Neuronal stem cell (in vitro differentiated cells): ENCODE measurements around the gene SFXN5.

ENCODE experiments used
- DNase-seq: peaks from one replicate; pipeline ENCODE4 v3.0.0-alpha.2; 2013; ENCODE audit warnings: low spot score
- H2AFZ ChIP-seq: one replicate; pipeline ENCODE4 v1.6.1; 2013; ENCODE audit warnings: mild to moderate bottlenecking, low read length, inconsistent platforms
- H2AK5ac ChIP-seq: 2 replicates; pipeline ENCODE4 v1.6.1; 2013; ENCODE audit warnings: low read depth, mild to moderate bottlenecking, inconsistent platforms, low read length, moderate library complexity, mixed read lengths
- H2BK120ac ChIP-seq: 2 replicates; pipeline ENCODE4 v1.6.1; 2013; ENCODE audit warnings: low read depth, mild to moderate bottlenecking, inconsistent platforms, low read length, moderate library complexity, mixed read lengths
- H2BK12ac ChIP-seq: one replicate; pipeline ENCODE4 v1.6.1; 2013; ENCODE audit warnings: low read length, inconsistent platforms
- H2BK15ac ChIP-seq: 2 replicates; pipeline ENCODE4 v1.6.1; 2013; ENCODE audit warnings: mild to moderate bottlenecking, low read length, inconsistent platforms, mixed read lengths
- H2BK5ac ChIP-seq: one replicate; pipeline ENCODE4 v1.6.1; 2013; ENCODE audit warnings: inconsistent platforms, mild to moderate bottlenecking, low read length, moderate library complexity
- H3K14ac ChIP-seq: one replicate; pipeline ENCODE4 v1.6.1; 2013; ENCODE audit warnings: low read length, inconsistent platforms
- H3K18ac ChIP-seq: 2 replicates; pipeline ENCODE4 v1.6.1; 2013; ENCODE audit warnings: low read length, inconsistent platforms
- H3K23ac ChIP-seq: 2 replicates; pipeline ENCODE4 v1.6.1; 2013; ENCODE audit warnings: low read depth, mild to moderate bottlenecking, mixed read lengths, low read length, inconsistent platforms; ENCODE audit not compliant: poor library complexity
- H3K27ac ChIP-seq: replicated peaks from 3 replicates; pipeline ENCODE4 v1.5.1; 2013; ENCODE audit warnings: low read length, inconsistent platforms
- H3K27me3 ChIP-seq, 3 experiments: 2 replicates each; pipeline ENCODE4 v1.6.1; 2013; ENCODE audit warnings: low read length in 3 of 3, mild to moderate bottlenecking in 2 of 3, inconsistent platforms in 1 of 3, low read depth in 1 of 3, mixed read lengths in 1 of 3, moderate library complexity in 1 of 3; ENCODE audit not compliant: control insufficient read depth in 3 of 3, insufficient read depth in 3 of 3
- H3K36me3 ChIP-seq, 2 donors: replicated peaks in 1 of 2; 2 replicates each; pipeline ENCODE4 v1.6.1; 2013; ENCODE audit warnings: low read length in 2 of 2; ENCODE audit not compliant: control insufficient read depth in 2 of 2, insufficient read depth in 2 of 2
- H3K4ac ChIP-seq: 2 replicates; pipeline ENCODE4 v1.6.1; 2013; ENCODE audit warnings: inconsistent platforms, mild to moderate bottlenecking, low read length, moderate library complexity
- H3K4me1 ChIP-seq, 2 donors: 1 replicate in 1 of 2; 2 replicates in 1 of 2; pipeline ENCODE4 v1.6.1; 2013; ENCODE audit warnings: low read length in 2 of 2, low read depth in 1 of 2; ENCODE audit not compliant: control insufficient read depth in 2 of 2, insufficient read depth in 1 of 2
- H3K4me2 ChIP-seq: one replicate; pipeline ENCODE4 v1.6.1; 2013; ENCODE audit warnings: mild to moderate bottlenecking, low read length, inconsistent platforms; ENCODE audit not compliant: insufficient read depth, poor library complexity, severe bottlenecking
- H3K4me3 ChIP-seq, 2 donors: 2 replicates each; pipeline ENCODE4 v1.5.1; 2013; ENCODE audit warnings: low read length in 2 of 2, mild to moderate bottlenecking in 2 of 2, inconsistent platforms in 1 of 2, moderate library complexity in 1 of 2
- H3K79me1 ChIP-seq: one replicate; pipeline ENCODE4 v1.6.1; 2013; ENCODE audit warnings: low read depth, mild to moderate bottlenecking, inconsistent platforms, low read length, moderate library complexity
- H3K9ac ChIP-seq: one replicate; pipeline ENCODE4 v1.6.1; 2013; ENCODE audit warnings: mild to moderate bottlenecking, low read depth, low read length, inconsistent platforms; ENCODE audit not compliant: poor library complexity
- H3K9me3 ChIP-seq, 2 donors: replicated peaks in 1 of 2; 2 replicates each; pipeline versions ENCODE3 to v1.6.1; 2013; ENCODE audit warnings: low read length in 2 of 2, mild to moderate bottlenecking in 2 of 2, inconsistent platforms in 1 of 2, low read depth in 1 of 2, mixed read lengths in 1 of 2, moderate library complexity in 1 of 2; ENCODE audit not compliant: control insufficient read depth in 2 of 2, insufficient read depth in 1 of 2
- H4K8ac ChIP-seq: one replicate; pipeline ENCODE4 v1.6.1; 2013; ENCODE audit warnings: low read depth, mild to moderate bottlenecking, inconsistent platforms, low read length, moderate library complexity
- H4K91ac ChIP-seq: one replicate; pipeline ENCODE4 v1.6.1; 2013; ENCODE audit warnings: low read length, low read depth, mild to moderate bottlenecking, inconsistent platforms; ENCODE audit not compliant: poor library complexity
- WGBS, 2 donors: extraction: QIAGEN DNeasy Blood & Tissue Kit; methylation state at CpG; one replicate each; pipeline ENCODE4 v1.1.7; 2013; ENCODE audit warnings: missing lambda C conversion rate in 2 of 2, mixed read lengths in 1 of 2; ENCODE audit not compliant: insufficient read length in 2 of 2, insufficient replicate concordance in 1 of 2; ENCODE audit errors: extremely low coverage in 2 of 2; 5-methylcytosine and 5-hydroxymethylcytosine counted together

SFXN5 gene

GRCh38 chr2:73116182-73116960, 44.9 kb upstream of the SFXN5 start:
- Histone ChIP-seq H3K9me3 (peaks cover 3 to 15% of the 10 kb centered on the region in 2 donors), H3K4me2 (no peak overlapping the region), H2BK5ac (no peak overlapping the region), H3K36me3 (no peaks in the 10 kb centered on the region), H3K4me1 (peaks cover 3 to 11% of the 10 kb centered on the region in 2 donors), H3K4ac (no peak overlapping the region), H4K8ac (no peak overlapping the region), H2AK5ac (no peak overlapping the region), H2AFZ (no peak overlapping the region), H3K27me3 (peaks cover 0 to 49% (median 11%) of the 10 kb centered on the region in 3 experiments), H3K27ac (no peak overlapping the region), H2BK120ac (no peak overlapping the region), H3K79me1 (no peaks in the 10 kb centered on the region), H4K91ac (no peak overlapping the region), H3K18ac (no peak overlapping the region), H2BK15ac (no peak overlapping the region), H3K4me3 (no peak overlapping the region), H2BK12ac (no peak overlapping the region), H3K14ac (no peak overlapping the region), H3K23ac (no peak overlapping the region), H3K9ac (no peak overlapping the region)
- WGBS, 2 donors, result no CpG with 5 or more reads among the region's 8 CpGs
- no peak for DNase-seq

- no peak overlapping the region for H2BK5ac ChIP-seq
- no peaks in the 10 kb centered on the region for H3K79me1 ChIP-seq
- H3K4me2 ChIP-seq, result no peak overlapping the region
- no peak overlapping the region for H3K9ac ChIP-seq
- no peak overlapping the region for H2BK15ac ChIP-seq
- H3K27ac ChIP-seq, result no peak overlapping the region
- H4K8ac ChIP-seq, result no peak overlapping the region
- H3K23ac ChIP-seq, result no peak overlapping the region
- H2AK5ac ChIP-seq, result no peak overlapping the region
- no peak overlapping the region for H3K4ac ChIP-seq
- no CpG with 5 or more reads among the region's 4 CpGs for WGBS, 2 donors
- no peak overlapping the region for H3K4me3 ChIP-seq
- no peaks in the 10 kb centered on the region for H3K36me3 ChIP-seq
- no peak overlapping the region for H2AFZ ChIP-seq
- no peak overlapping the region for H3K14ac ChIP-seq
- H3K9me3 ChIP-seq, result peaks cover 3 to 15% of the 10 kb centered on the region in 2 donors
- DNase-seq, result no peak
- no peak overlapping the region for H4K91ac ChIP-seq
- no peak overlapping the region for H3K18ac ChIP-seq
- peaks cover 0 to 65% (median 20%) of the 10 kb centered on the region in 3 experiments for H3K27me3 ChIP-seq
- no peak overlapping the region for H2BK120ac ChIP-seq
- peaks cover 11 to 13% of the 10 kb centered on the region in 2 donors for H3K4me1 ChIP-seq
- H2BK12ac ChIP-seq, result no peak overlapping the region
These were observed 42.9 kb upstream of the SFXN5 start for GRCh38 chr2:73114273-73114867.

- Histone ChIP-seq H2AK5ac (peak within 1 kb of the TSS; percentile 70), H2AFZ (peak within 1 kb of the TSS; percentile 99), H3K18ac (peak within 1 kb of the TSS; percentile 97), H3K4me1 (peaks cover 11 to 13% of the 10 kb centered on the region in 2 donors), H2BK120ac (no peak within 1 kb of the TSS), H3K9ac (peak within 1 kb of the TSS; percentile 96), H3K9me3 (peaks cover 3 to 15% of the 10 kb centered on the region in 2 donors), H3K4me3 (peak within 1 kb of the TSS; percentile 59 to 89), H4K91ac (no peak within 1 kb of the TSS), H3K36me3 (no peaks in the 10 kb centered on the region), H3K4ac (peak within 1 kb of the TSS; percentile 45), H2BK5ac (peak within 1 kb of the TSS; percentile 79), H3K27me3 (peaks cover 0 to 69% (median 20%) of the 10 kb centered on the region in 3 experiments), H2BK15ac (peak within 1 kb of the TSS; percentile 68), H3K14ac (peak within 1 kb of the TSS; percentile 48), H2BK12ac (peak within 1 kb of the TSS; percentile 51), H3K23ac (peak within 1 kb of the TSS; percentile 89), H3K79me1 (no peaks in the 10 kb centered on the region), H4K8ac (no peak within 1 kb of the TSS), H3K4me2 (peak within 1 kb of the TSS; percentile 98), H3K27ac (no peak within 1 kb of the TSS)
- no CpG with 5 or more reads among the region's 93 CpGs for WGBS, 2 donors
- DNase-seq, result peak; percentile 80
These were observed 41.7 kb upstream of the SFXN5 start, which contains the start of gene RAB11FIP5 for GRCh38 chr2:73112913-73113854. RAB11FIP5 (minus strand) TSS chr2:73112948; CDS start chr2:73112777, 171 bp downstream.
